ENCODE measurements around the gene PDXP.
A peak's percentile ranks its signal among the peaks of the same experiment; 100 is the strongest.

PDXP gene

GRCh38 chr22:37638391-37639069 is 20.0 kb upstream of the PDXP start:
- Histone ChIP-seq H2AFZ (ENCODE audit: low read depth, low read length) (no peak overlapping the region), H3K27ac (ENCODE audit: low read length, poor library complexity, severe bottlenecking) (no peak overlapping the region), H3K27me3 (ENCODE audit: control insufficient read depth in 1 of 2, insufficient read depth in 1 of 2, low read length in 2 of 2) (peaks cover 0 to 5% of the 10 kb centered on the region in 2 experiments), H2BK5ac (ENCODE audit: low read depth, low read length, poor library complexity, severe bottlenecking) (no peak overlapping the region), H3K4ac (ENCODE audit: low read depth in 1 of 2, low read length in 2 of 2) (peak overlapping the region; percentile 26 to 90), H3K79me1 (replicated peaks; ENCODE audit: low read length, poor library complexity, severe bottlenecking) (peaks cover 8% of the 10 kb centered on the region), H3K4me2 (ENCODE audit: low read length, poor library complexity, severe bottlenecking) (peak overlapping the region; percentile 74), H4K91ac (ENCODE audit: low read length) (peak overlapping the region; percentile 65), H3K9me3 (ENCODE audit: control insufficient read depth, low read length) (no peaks in the 10 kb centered on the region), H2BK12ac (ENCODE audit: low read length in 2 of 2) (peak overlapping the region; percentile 70 to 97), H2AK5ac (ENCODE audit: low read length, severe bottlenecking) (peak overlapping the region; percentile 79), H3K4me3 (ENCODE audit: insufficient read depth in 1 of 2, low read depth in 1 of 2, low read length in 2 of 2) (peak overlapping the region; percentile 78 to 87), H2BK15ac (ENCODE audit: low read depth, poor library complexity, severe bottlenecking) (peak overlapping the region; percentile 66), H3K14ac (ENCODE audit: low read length in 2 of 2) (peak overlapping the region in 1 of 2 experiments; percentile 93), H3K36me3 (ENCODE audit: control insufficient read depth in 1 of 2, insufficient read depth in 2 of 2, low read depth in 1 of 2, low read length in 2 of 2) (peaks cover 9 to 24% of the 10 kb centered on the region in 2 experiments), H3K9ac (ENCODE audit: low read length) (peak overlapping the region; percentile 79), H3K23ac (ENCODE audit: low read length in 2 of 2) (no peak overlapping the region), H3K4me1 (ENCODE audit: control insufficient read depth, insufficient read depth, low read depth, low read length) (peaks cover 83% of the 10 kb centered on the region), H2BK120ac (ENCODE audit: low read depth, low read length) (peak overlapping the region; percentile 55), H3K18ac (ENCODE audit: low read depth in 1 of 2, low read length in 2 of 2) (peak overlapping the region; percentile 52 to 86), H4K8ac (ENCODE audit: low read length) (peak overlapping the region; percentile 88)
- WGBS = 78% methylated on average over 8 of the region's 11 CpGs
- no peak for DNase-seq

- peak; percentile 37 for DNase-seq
- Histone ChIP-seq H2BK5ac (ENCODE audit: low read depth, low read length, poor library complexity, severe bottlenecking) (no peak within 1 kb of the TSS), H3K23ac (ENCODE audit: low read length in 2 of 2) (peak within 1 kb of the TSS in 1 of 2 experiments; percentile 40), H3K4ac (ENCODE audit: low read depth in 1 of 2, low read length in 2 of 2) (peak within 1 kb of the TSS; percentile 77 to 90), H3K4me1 (ENCODE audit: control insufficient read depth, insufficient read depth, low read depth, low read length) (peaks cover 79% of the 10 kb centered on the region), H3K4me2 (ENCODE audit: low read length, poor library complexity, severe bottlenecking) (peak within 1 kb of the TSS; percentile 74), H3K27ac (ENCODE audit: low read length, poor library complexity, severe bottlenecking) (no peak within 1 kb of the TSS), H3K79me1 (replicated peaks; ENCODE audit: low read length, poor library complexity, severe bottlenecking) (peaks cover 11% of the 10 kb centered on the region), H3K9me3 (ENCODE audit: control insufficient read depth, low read length) (no peaks in the 10 kb centered on the region), H3K27me3 (ENCODE audit: control insufficient read depth in 1 of 2, insufficient read depth in 1 of 2, low read length in 2 of 2) (peaks cover 0 to 5% of the 10 kb centered on the region in 2 experiments), H3K9ac (ENCODE audit: low read length) (peak within 1 kb of the TSS; percentile 79), H3K36me3 (ENCODE audit: control insufficient read depth in 1 of 2, insufficient read depth in 2 of 2, low read depth in 1 of 2, low read length in 2 of 2) (peaks cover 9 to 31% of the 10 kb centered on the region in 2 experiments), H2BK12ac (ENCODE audit: low read length in 2 of 2) (peak within 1 kb of the TSS; percentile 70 to 97), H2BK120ac (ENCODE audit: low read depth, low read length) (peak within 1 kb of the TSS; percentile 69), H4K8ac (ENCODE audit: low read length) (peak within 1 kb of the TSS; percentile 88), H3K14ac (ENCODE audit: low read length in 2 of 2) (peak within 1 kb of the TSS in 1 of 2 experiments; percentile 93), H3K18ac (ENCODE audit: low read depth in 1 of 2, low read length in 2 of 2) (peak within 1 kb of the TSS; percentile 52 to 98), H2BK15ac (ENCODE audit: low read depth, poor library complexity, severe bottlenecking) (peak within 1 kb of the TSS; percentile 98), H2AFZ (ENCODE audit: low read depth, low read length) (peak within 1 kb of the TSS; percentile 21), H4K91ac (ENCODE audit: low read length) (peak within 1 kb of the TSS; percentile 72), H3K4me3 (ENCODE audit: insufficient read depth in 1 of 2, low read depth in 1 of 2, low read length in 2 of 2) (peak within 1 kb of the TSS; percentile 78 to 87), H2AK5ac (ENCODE audit: low read length, severe bottlenecking) (peak within 1 kb of the TSS; percentile 79)
- 10% methylated on average over 24 of the region's 57 CpGs for WGBS
Observed at GRCh38 chr22:37639070-37639760, 19.3 kb upstream of the PDXP start, which contains the start of gene SH3BP1. TSS of gene SH3BP1 (plus strand) at chr22:37639669. CDS start at chr22:37639788, 119 bp downstream.

- Histone ChIP-seq H3K18ac (ENCODE audit: low read depth in 1 of 2, low read length in 2 of 2) (peak overlapping the region; percentile 31 to 98), H3K4me1 (ENCODE audit: control insufficient read depth, insufficient read depth, low read depth, low read length) (peaks cover 72% of the 10 kb centered on the region), H4K91ac (ENCODE audit: low read length) (peak overlapping the region; percentile 35), H2AK5ac (ENCODE audit: low read length, severe bottlenecking) (peak overlapping the region; percentile 71), H2BK12ac (ENCODE audit: low read length in 2 of 2) (peak overlapping the region; percentile 31 to 85), H2AFZ (ENCODE audit: low read depth, low read length) (no peak overlapping the region), H3K79me1 (replicated peaks; ENCODE audit: low read length, poor library complexity, severe bottlenecking) (peaks cover 18% of the 10 kb centered on the region), H3K14ac (ENCODE audit: low read length in 2 of 2) (peak overlapping the region in 1 of 2 experiments; percentile 92), H3K36me3 (ENCODE audit: control insufficient read depth in 1 of 2, insufficient read depth in 2 of 2, low read depth in 1 of 2, low read length in 2 of 2) (peaks cover 16 to 38% of the 10 kb centered on the region in 2 experiments), H2BK15ac (ENCODE audit: low read depth, poor library complexity, severe bottlenecking) (peak overlapping the region; percentile 52), H3K9ac (ENCODE audit: low read length) (peak overlapping the region; percentile 79), H3K4ac (ENCODE audit: low read depth in 1 of 2, low read length in 2 of 2) (peak overlapping the region; percentile 77 to 80), H3K9me3 (ENCODE audit: control insufficient read depth, low read length) (no peaks in the 10 kb centered on the region), H2BK5ac (ENCODE audit: low read depth, low read length, poor library complexity, severe bottlenecking) (no peak overlapping the region), H3K27me3 (ENCODE audit: control insufficient read depth in 1 of 2, insufficient read depth in 1 of 2, low read length in 2 of 2) (peaks cover 0 to 5% of the 10 kb centered on the region in 2 experiments), H3K27ac (ENCODE audit: low read length, poor library complexity, severe bottlenecking) (no peak overlapping the region), H2BK120ac (ENCODE audit: low read depth, low read length) (peak overlapping the region; percentile 69), H3K4me2 (ENCODE audit: low read length, poor library complexity, severe bottlenecking) (peak overlapping the region; percentile 74), H3K4me3 (ENCODE audit: insufficient read depth in 1 of 2, low read depth in 1 of 2, low read length in 2 of 2) (peak overlapping the region; percentile 78 to 87), H3K23ac (ENCODE audit: low read length in 2 of 2) (peak overlapping the region in 1 of 2 experiments; percentile 40), H4K8ac (ENCODE audit: low read length) (peak overlapping the region; percentile 81)
- peak; percentile 23 for DNase-seq
- WGBS = 4% methylated on average over 17 of the region's 27 CpGs
Observed at GRCh38 chr22:37639771-37640590, 18.5 kb upstream of the PDXP start.
